ENCODE data around the gene PSD2.

- TF ChIP-seq ZFP36 (IDR thresholded peaks at IDR 0.05; ENCODE audit: borderline replicate concordance, low read depth, low read length, partially characterized antibody) (no peak), POLR2A (IDR thresholded peaks at IDR 0.05; ENCODE audit: insufficient read depth in 1 of 2, low read depth in 2 of 2, low read length in 2 of 2) (no peak), KLF11 (CRISPR knock-in tag; IDR thresholded peaks at IDR 0.05) (no peak), CTCF (CRISPR knock-in tag; IDR thresholded peaks at IDR 0.05) (no peak), RELA (CRISPR knock-in tag; IDR thresholded peaks at IDR 0.05) (no peak)
Measured at GRCh38 chr5:139789116-139789844, 6.3 kb upstream of the PSD2 start.

Data from HepG2 (cell line).